Activated T-cell treated with anti-CD3 and anti-CD28 coated beads, Interleukin-2, amount 50 U/mL, for 48 hours (primary cell): ENCODE data around the gene RUNX3.

Experiments
- DNase-seq, 2 experiments: peaks; one replicate each; pipeline ENCODE4 v3.0.0-alpha.2; 2020

The RUNX3 gene

GRCh38 chr1:24963099-24963872, 33.2 kb upstream of the RUNX3 start:
- peak; percentile 53 to 64 for DNase-seq

- DNase-seq, result no peak
Measured at GRCh38 chr1:24961961-24962861, 32.1 kb upstream of the RUNX3 start.

- no peak for DNase-seq
Measured at GRCh38 chr1:24961334-24961733, 31.3 kb upstream of the RUNX3 start.

GRCh38 chr1:24960071-24960801, 30.2 kb upstream of the RUNX3 start:
- no peak for DNase-seq

- DNase-seq, result no peak
Measured at GRCh38 chr1:24959623-24959975, 29.5 kb upstream of the RUNX3 start.

- DNase-seq, result no peak
Measured at GRCh38 chr1:24958766-24959622, 28.9 kb upstream of the RUNX3 start.

GRCh38 chr1:24957808-24958752, 28.0 kb upstream of the RUNX3 start:
- DNase-seq, result peak in 1 of 2 experiments; percentile 52

GRCh38 chr1:24957016-24957807, 27.1 kb upstream of the RUNX3 start:
- peak in 1 of 2 experiments; percentile 53 for DNase-seq

GRCh38 chr1:24955779-24956365, 25.8 kb upstream of the RUNX3 start:
- no peak for DNase-seq

- peak; percentile 74 to 80 for DNase-seq
Measured at GRCh38 chr1:24955161-24955560, 25.1 kb upstream of the RUNX3 start.

GRCh38 chr1:24954631-24955030, 24.6 kb upstream of the RUNX3 start:
- DNase-seq, result peak in 1 of 2 experiments; percentile 52

- no peak for DNase-seq
Measured at GRCh38 chr1:24954022-24954421, 23.9 kb upstream of the RUNX3 start.

GRCh38 chr1:24952413-24952841, 22.4 kb upstream of the RUNX3 start:
- DNase-seq, result peak; percentile 67 to 69

- no peak for DNase-seq
Measured at GRCh38 chr1:24951810-24952412, 21.8 kb upstream of the RUNX3 start.

GRCh38 chr1:24951337-24951736, 21.3 kb upstream of the RUNX3 start:
- DNase-seq, result no peak

- no peak for DNase-seq
Measured at GRCh38 chr1:24949331-24949881, 19.3 kb upstream of the RUNX3 start.

GRCh38 chr1:24948079-24948827, 18.2 kb upstream of the RUNX3 start:
- no peak for DNase-seq
